Vagina (tissue), 1 donor: ENCODE measurements around the gene GOLGA6L22. TPM values are rescaled to one million over a fixed set of nuclear protein-coding genes. Genes with fewer than 3 reads are reported as not detected.

Source experiments
- small RNA-seq: library from RNA; depleted of rRNA; stranded (forward); fragments of <200 nt; gene quantifications from one replicate; pipeline ENCODE3, GENCODE V24; 2016
- total RNA-seq: library from RNA; depleted of rRNA; stranded (reverse); fragments of >200 nt; gene quantifications from one replicate; pipeline ENCODE4 v1.2.3, GENCODE V29; 2016

Gene GOLGA6L22
- total RNA-seq, 1 donor from 2014 or later: not detected

Small RNA genes lying within 50 kb of the gene (small RNA-seq; reads per million reads assigned to genes)
- gene RN7SL545P: not detected
